Fibroblast of skin of right biceps (primary cell): ENCODE results near the gene MRPL23.

Experiments
- DNase-seq: peaks from one replicate; pipeline ENCODE4 v3.0.0-alpha.2; 2013

MRPL23 gene

GRCh38 chr11:1959786-1960185 lies 12.7 kb downstream of the MRPL23 start:
- DNase-seq, result no peak

- DNase-seq, result no peak
These were observed 16.7 kb downstream of the MRPL23 start for GRCh38 chr11:1963864-1964263.

- DNase-seq, result no peak
These were observed 17.2 kb downstream of the MRPL23 start for GRCh38 chr11:1964348-1964747.

- no peak for DNase-seq
These were observed 17.8 kb downstream of the MRPL23 start for GRCh38 chr11:1964955-1965354.

GRCh38 chr11:1966531-1966930 lies 19.4 kb downstream of the MRPL23 start:
- no peak for DNase-seq

GRCh38 chr11:1967641-1968225 lies 20.6 kb downstream of the MRPL23 start:
- no peak for DNase-seq

- no peak for DNase-seq
These were observed 21.4 kb downstream of the MRPL23 start for GRCh38 chr11:1968454-1969002.

GRCh38 chr11:1969035-1969434 lies 21.9 kb downstream of the MRPL23 start:
- DNase-seq, result no peak

- no peak for DNase-seq
These were observed 22.6 kb downstream of the MRPL23 start for GRCh38 chr11:1969776-1970175.

- no peak for DNase-seq
These were observed 23.8 kb downstream of the MRPL23 start for GRCh38 chr11:1970956-1971355.

GRCh38 chr11:1975185-1975584 lies 28.1 kb downstream of the MRPL23 start:
- DNase-seq, result no peak

- no peak for DNase-seq
These were observed 31.8 kb downstream of the MRPL23 start for GRCh38 chr11:1978720-1979473.

- DNase-seq, result no peak
These were observed 32.5 kb downstream of the MRPL23 start for GRCh38 chr11:1979607-1980006.

GRCh38 chr11:1982873-1983600 lies 35.9 kb downstream of the MRPL23 start:
- DNase-seq, result no peak

- no peak for DNase-seq
These were observed 36.4 kb downstream of the MRPL23 start for GRCh38 chr11:1983601-1983961.

- DNase-seq, result no peak
These were observed 39.9 kb downstream of the MRPL23 start for GRCh38 chr11:1987024-1987423.

- no peak for DNase-seq
These were observed 41.0 kb downstream of the MRPL23 start for GRCh38 chr11:1988174-1988573.

GRCh38 chr11:1988667-1989317 lies 41.7 kb downstream of the MRPL23 start:
- no peak for DNase-seq

GRCh38 chr11:1989953-1990352 lies 42.8 kb downstream of the MRPL23 start:
- DNase-seq, result no peak

GRCh38 chr11:1990872-1991578 lies 43.9 kb downstream of the MRPL23 start:
- DNase-seq, result no peak

- no peak for DNase-seq
These were observed 45.0 kb downstream of the MRPL23 start for GRCh38 chr11:1992111-1992510.

GRCh38 chr11:1994121-1994520 lies 47.0 kb downstream of the MRPL23 start:
- DNase-seq, result no peak

- DNase-seq, result no peak
These were observed 50.6 kb downstream of the MRPL23 start, which contains the start of gene H19 for GRCh38 chr11:1997755-1998154. Gene H19 (minus strand): TSS chr11:1997842.
